Esophagus mucosa (tissue), 1 donor: ENCODE results near the gene SLC35E2B. TPM values are rescaled to one million over a fixed set of nuclear protein-coding genes. Genes with fewer than 3 reads are reported as not detected.
A peak's percentile ranks its signal among the peaks of the same experiment; 100 is the strongest.

Experiments used
- ATAC-seq: fragments of 200-7000 bp; cut with Tn5 transposase; one replicate; pipeline ENCODE4 v1.9.1; 2020
- total RNA-seq: library from RNA; stranded (reverse); gene quantifications from one replicate; pipeline ENCODE4 v1.2.4, GENCODE V29; 2023
- donor health status: DM: yes; HTN: yes; CAD: no.

SLC35E2B gene
- total RNA-seq, 1 donor from 2014 or later, result 17.4 TPM

DNA sequence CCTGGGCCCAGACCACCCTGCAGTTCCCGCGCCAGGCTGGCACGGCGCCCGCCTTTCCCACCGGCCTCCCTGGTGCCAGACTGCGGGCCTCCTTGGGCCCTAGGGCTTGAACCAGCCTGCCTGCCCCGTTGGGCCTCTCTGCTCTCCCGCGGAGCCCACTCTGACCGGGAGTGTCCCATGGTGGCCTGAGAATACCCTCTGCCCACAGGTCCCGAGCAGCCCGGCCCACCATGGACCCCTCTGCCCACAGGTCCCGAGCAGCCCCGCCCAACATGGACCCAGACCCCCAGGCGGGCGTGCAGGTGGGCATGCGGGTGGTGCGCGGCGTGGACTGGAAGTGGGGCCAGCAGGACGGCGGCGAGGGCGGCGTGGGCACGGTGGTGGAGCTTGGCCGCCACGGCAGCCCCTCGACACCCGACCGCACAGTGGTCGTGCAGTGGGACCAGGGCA, 69.4 kb downstream of the SLC35E2B start:
- no peak for ATAC-seq

DNA sequence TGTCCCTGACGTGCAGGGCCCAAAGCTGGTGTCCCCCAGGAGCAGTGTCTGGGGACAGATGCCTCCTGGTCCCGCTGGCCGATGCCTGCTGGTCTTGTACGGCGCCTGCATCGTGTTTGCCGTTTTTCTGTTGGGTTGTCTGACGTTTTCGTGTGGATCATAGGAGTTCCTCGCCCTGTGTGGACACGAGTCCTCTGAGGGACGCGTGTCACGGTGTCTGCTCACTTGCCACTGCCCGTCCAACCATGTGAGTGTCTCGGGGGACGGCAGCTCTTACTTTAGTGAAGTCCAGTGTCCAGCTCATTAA, 69.9 kb downstream of the SLC35E2B start:
- ATAC-seq, result no peak

DNA sequence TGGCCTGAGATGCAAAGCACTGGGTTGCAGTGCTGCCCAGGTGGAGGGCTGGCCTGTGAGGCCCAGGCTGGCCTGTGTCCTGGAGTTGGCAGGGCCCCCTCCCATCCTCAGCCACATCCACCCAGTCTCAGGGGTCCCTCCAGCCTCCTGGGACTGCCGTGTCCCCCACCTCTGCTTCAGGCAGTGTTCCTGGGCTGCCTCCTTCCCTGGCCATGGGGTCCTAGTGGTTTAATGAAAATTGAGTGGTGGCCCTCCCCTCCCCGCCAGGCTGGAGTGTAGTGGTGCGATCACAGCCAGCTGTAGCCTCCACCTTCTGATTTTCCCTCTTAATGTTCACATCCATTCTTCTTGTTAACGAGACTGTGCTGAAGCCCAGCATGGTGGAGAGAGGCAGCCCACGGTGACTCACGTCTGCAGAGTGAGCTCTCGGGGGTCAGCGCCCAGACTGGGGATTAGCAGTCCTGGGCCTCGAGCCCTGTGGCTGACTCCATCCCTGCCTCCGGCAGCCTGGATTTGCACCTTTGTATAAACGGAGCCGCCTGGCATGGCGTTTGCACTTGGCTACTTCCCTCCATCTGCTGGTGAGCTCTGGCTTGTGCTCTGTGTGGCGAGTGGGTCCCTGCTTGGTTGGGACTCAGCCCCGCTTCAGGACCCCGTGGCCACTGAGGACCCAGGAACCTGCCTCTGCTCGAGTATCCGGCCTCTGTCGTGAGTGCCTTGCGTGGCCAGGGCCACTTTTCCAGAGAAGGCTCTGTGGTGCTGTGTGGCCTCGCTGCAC, 70.4 kb downstream of the SLC35E2B start:
- no peak for ATAC-seq

DNA sequence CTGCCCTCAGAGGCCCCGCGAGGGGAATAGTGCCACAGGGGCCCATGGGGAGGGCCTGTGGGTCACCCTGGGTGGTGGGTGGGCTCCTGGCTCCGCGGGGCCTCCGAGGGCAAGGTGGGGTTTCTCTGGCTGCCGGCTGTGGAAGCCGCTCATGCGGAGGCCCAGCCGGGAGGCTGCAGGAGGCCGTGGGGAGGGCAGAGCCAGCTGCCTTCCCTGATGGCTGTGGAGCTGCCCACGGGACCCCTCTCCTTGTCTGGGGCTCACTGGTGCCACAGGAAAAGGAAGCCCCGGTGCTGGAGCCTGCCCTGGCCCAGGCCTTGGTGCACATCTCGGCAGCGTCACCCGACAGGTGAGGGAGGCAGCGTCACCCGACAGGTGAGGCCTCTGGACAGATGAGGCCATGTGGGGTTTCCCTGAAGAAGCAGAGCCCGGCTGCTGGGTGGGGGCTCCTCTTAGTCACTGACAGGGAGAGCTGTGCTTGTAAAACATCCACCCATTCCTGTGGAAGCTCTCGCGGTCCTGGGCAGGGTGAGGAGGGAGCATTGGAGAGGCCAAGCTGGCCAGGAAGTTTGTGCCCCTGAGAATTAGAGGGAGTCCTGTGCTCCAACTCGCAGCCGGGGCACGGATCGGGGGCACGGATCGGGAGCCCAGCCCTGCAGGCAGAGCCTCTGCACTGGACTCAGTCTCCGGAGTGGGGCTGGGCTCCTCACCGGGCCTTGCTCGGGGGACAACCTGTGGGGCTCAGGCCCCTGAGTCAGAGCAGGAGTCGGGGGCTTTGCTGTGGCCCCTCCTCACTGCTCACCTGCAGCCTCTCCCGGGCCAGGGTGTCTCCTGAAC, 71.2 kb downstream of the SLC35E2B start:
- ATAC-seq, result no peak

DNA sequence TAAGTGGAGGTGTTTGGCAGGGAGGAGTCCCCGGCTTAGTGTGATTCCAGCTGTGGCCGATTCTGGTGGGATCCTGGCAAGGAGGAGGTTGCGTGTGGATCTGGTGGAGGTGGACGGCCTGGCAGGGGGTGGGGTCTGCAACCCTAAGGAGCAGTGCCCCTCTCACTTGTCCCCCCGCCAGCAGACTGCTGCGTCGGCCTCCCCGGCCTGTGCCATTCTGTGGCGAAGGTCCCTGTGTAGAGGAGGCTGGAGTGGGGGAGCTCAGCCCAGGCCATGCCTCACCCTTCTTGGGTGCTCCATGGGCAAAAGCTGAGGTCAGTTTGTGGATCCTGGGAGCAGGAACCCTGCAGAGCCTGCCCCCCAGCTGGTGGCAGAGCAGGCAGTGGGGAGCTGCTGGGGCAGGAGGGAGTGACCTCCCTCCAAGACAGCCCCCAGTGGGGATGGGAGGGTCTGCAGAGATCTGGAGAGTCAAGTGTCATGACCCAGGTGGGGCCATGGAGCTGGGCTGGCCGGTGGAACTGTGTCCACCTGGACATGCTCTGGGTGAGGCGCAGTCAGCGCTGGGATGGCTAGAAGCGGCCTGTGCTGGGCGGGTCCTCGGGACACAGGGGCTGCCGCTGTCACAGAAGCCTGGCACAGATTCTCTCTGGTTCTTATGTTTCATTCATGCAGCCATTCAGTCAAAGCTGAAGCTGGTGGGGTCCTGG, 72.0 kb downstream of the SLC35E2B start:
- no peak for ATAC-seq

DNA sequence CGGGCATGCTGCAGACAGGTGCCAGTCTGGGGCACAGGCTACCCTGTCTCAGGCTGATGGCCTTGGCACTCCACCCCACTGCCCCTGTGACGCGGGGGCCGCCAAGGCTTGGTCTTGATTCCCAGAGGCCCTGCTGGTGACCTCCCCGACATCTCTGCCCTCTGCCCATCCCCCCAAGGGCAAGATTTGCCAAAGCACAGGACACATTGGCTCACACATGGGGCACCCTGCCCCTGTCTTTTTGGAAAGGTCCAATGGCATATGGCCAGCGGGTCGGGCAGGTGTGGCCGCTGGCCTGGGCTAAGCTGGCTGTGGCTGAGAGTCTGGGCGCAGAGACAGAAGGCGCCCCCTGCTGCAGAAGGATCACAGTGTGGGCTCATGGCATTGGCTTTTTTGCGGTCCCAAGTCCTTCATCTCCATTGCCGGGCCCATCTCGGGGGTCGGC, 72.7 kb downstream of the SLC35E2B start:
- ATAC-seq, result no peak

DNA sequence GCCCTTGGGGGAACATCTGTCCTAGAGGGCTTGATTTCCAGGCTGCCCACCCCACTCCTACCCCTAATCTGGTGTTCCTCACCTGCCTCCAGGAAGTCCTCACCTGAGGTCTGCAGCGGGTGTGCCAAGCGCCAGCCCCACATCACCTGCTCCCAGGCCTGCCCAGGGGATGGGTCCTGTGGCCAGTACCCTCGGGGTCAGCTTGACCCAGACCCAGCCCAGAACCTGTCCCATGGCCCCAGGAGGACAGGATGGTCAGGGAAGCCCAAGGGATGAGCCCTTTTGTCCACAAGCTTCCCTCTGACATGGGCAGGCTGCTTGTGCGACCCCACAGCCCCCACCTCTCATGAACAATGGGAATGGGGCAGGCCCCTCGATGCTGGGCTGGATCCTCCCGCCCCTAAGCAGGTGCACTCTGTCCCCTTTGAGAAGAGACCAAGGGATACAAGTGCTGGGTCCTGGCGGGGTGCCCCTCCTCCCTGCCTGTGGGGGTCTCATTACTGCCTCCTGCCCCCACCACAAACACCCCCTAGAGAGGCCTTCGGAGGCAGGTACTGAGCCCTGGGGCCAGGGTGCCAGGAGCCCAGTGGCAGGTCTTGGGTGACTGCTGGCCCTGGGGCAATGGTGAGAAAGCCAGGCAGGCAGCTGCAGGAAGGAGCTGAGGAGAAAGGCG, 74.1 kb downstream of the SLC35E2B start:
- no peak for ATAC-seq

DNA sequence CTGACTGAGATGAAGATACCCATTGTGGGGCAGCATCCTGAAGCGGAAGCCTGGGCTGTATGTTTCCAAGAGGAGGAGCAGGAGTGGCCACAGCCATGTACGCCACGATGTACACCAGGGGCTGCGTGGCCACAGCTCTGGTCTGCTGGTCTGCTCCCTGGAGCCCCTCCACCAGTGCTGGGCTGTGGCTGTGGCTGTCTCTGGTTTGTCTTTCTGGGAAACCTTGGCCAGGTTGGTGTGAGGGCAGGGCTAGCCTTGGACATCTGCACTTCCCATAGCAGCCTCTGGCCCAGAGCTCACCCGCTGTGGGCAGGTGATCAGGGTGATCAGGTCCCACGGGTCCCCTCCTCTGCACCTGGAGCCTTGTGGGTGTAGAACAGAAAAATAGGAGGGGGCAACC, 74.7 kb downstream of the SLC35E2B start:
- ATAC-seq, result no peak

DNA sequence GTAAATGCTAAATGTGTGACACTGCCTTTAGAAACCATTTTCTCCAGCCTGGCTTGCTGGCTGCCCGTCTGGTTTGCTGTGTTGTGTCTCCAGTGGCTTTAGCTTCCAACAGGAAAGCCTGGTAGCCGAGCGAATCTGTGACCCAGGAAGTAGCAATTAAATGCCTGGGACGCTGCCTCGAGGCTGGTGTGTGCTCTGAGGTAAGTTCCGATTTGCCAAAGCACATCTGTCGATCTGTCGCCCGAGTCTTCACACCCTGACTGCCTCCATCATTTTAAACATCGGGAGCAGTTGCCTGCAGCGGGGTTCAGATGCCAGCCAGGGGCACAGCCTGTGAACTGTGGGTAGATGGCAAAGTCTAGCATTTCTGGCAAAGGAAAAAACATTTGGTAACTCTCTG, 75.1 kb downstream of the SLC35E2B start:
- no peak for ATAC-seq

DNA sequence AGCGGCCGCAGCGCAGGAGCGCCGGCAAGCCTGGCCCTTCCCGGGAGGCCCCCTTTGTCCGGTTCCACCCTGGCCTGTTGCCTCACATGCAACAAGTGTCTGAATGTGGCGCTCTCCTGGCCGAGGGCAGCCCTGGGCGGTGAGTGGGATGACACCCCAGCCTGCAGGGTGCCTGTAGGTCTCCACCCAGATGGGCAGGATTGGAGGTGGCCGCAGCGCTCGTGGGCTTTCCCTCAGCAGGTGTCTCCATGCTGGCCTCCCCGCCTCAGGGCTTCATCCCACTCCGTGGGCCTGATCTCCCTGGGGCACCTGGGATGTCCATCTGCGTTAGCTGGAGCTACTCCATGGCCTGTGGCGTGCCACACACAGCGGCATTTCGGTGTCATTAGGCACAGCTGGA, 75.8 kb downstream of the SLC35E2B start:
- ATAC-seq, result peak; percentile 0

DNA sequence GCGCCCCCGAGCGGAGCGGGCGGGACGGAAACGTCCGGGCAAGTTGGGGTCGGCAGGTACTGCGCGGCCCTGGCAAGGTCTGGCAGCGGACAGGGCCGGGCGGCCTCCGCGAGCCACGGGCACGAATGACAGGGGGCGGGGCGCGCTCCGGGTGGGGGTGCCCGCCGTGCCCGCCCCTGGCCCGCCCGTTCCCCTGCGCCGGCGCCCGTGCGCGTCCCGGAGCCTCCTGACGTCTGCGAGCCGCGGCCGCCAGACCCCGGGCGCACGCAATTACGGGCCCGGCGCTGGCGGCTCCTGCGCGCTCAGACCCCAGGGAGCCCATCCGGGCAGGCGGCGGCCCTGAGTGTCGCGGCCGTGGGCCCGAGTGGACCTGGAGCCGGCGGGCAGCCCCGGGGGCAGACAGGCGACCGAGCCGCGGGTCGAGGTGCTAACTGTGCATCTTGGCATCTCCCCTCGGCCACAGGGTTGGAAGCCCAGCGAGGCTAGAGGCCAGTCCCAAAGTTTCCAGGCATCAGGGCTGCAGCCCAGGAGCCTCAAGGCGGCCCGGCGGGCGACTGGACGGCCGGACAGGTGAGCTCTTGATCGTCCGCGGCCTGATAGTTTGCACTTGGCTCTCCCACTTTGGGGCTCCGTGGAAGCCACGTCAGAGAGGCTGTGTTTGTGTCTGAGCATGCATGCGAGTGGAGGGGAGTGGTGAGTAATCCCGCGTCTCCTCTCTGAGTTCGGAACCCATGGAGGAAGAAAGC, 76.4 kb downstream of the SLC35E2B start:
- peak; percentile 49 for ATAC-seq

DNA sequence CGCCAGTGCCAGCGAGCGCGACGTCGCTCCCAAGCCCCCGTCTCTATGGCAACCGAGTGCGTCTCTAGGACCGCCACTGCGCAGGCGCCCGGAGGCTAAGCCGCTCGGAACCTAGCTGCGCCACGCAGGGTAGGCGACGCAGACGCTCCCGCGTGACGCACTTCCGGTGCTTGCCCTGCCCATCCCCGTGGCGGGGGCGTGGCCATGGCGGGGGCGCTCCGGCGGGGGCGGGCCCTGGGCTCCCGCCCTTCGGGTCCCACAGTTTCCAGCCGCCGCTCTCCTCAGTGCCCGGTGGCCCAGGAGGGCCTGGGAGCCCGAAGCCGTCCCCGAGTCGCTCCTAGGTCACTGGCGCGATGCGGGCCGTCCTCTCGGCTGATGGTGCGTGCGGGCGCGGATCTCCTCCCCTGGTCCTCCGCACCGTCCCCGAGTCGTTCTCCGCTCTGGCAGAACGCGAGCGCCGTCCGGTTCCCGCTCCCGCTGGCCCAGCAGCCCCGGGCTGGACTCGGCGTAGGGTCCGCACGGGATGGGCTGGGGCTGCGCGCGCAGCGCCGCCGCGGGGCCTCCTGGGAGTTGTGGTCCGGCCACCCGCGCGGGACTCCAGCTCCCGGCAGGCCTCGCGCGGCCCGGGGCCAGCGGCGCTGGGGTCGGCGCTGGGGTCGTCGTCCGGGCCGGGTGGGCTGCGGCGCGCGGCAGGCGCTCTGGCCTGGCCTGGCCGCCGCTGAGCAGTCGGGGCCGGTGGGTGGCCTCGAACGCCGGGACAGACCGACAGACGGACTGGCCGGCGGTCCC, 77.1 kb downstream of the SLC35E2B start, which contains the start of gene MIB2:
MIB2 (plus strand) TSS at position 245 of the 789 bp plus-strand sequence. CDS start 7,953 bp downstream, outside the sequence.
- peak; percentile 93 for ATAC-seq

DNA sequence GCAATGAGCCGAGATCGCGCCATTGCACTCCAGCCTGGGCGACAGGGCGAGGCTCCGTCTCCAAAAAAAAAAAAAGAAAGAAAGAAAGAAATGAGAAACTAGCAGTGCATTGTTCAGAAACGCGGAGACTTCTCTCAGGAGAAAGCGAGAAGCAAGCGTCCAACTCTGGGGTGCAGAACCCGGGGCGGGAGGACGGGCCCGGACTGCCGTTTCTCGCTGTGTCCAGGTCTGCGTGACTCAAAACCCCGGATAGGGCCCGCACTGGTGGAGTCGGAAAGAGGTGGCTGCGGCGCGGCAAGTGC, 77.7 kb downstream of the SLC35E2B start:
- no peak for ATAC-seq

DNA sequence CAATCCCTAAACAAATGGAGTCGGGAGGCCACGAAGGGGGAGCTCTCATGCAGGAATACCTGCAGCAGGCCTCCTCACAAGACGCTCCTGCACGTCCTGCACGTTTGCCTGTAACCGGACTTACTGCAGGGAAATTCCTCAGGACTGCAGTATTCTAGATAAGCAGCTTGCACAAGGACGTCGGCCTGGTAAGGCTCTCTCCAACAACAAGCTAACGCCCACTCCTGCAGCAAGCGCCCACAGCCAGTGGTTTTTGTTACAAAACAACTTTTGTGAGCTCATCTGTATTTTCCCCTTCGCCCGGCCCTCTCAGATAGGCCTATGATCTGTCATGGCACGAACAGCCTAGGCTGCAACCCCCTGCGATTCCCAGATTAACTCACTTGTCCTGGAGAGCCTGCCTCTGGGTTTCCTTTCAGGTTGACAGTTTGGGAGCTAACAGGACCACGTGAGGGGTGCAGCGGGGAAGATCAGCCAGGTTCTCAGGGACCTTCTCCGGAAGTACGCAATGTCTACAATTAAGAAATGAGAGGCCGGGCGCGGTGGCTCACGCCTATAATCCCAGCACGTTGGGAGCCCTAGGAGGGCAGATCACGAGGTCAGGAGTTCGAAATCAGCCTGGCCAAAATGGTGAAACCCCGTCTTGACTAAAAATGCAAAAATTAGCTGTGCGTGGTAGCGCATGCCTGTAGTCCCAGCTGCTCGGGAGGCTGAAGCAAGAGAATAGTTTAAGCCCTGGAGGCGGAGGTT, 78.2 kb downstream of the SLC35E2B start:
- peak; percentile 14 for ATAC-seq

DNA sequence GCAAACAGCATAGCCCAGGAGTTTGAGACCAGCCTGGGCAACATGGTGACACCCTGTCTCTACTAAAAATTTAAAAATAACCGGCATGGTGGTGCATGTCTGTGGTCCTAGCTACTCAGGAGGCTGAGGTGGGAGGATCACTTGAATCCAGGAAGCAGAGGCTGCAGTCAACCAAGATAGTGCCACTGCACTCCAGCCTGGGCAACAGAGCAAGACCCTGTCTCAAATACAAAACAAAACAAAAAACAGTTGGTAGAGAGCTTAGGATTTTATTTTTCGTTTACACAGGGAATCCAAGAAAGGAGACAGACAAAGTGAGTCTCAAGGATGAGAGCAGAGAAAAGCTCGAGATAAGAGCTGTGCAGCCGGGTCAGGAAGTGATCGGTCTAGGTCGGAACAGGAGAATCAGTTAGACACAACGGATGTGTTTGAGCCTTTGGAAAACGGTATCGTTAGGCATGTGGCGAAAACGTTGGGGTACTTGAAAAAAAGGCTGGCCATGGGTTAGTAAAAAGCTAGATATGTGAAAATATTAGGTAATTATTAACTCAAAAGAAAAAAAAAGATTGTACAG, 79.0 kb downstream of the SLC35E2B start:
- ATAC-seq, result no peak

DNA sequence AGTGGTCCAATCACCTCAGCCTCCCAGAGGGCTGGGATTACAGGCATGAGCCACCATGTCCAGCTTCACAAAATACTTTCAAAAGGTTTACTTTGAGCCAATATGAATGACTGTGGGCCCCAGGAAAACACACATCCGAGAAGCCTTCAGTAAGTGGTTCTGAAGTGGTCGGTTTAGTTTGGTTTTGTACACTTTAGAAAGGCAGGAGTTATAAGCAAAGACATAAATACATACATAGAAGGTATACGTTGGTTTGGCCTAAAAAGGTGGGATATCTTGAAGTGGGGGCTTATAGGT, 80.5 kb downstream of the SLC35E2B start:
- ATAC-seq, result no peak

DNA sequence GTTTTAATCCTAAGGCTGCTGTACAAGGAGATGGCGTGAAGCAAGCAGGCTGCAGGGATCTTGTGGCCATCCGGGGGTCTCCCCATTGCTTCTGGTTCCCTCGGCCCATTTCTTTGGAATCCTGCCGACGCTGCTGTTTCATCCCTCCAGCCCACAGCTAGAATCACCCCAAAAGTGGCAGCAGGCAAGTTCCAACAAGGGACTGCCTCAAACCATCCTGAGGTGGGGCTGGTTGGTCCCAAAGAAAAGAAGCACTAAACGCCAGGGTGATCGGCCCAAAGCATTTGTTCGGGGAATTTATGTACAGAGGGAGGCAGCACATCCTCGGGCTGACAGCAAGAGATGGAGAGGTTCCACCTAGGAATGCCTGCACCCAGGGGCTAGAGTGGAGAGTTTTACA, 81.8 kb downstream of the SLC35E2B start:
- no peak for ATAC-seq

DNA sequence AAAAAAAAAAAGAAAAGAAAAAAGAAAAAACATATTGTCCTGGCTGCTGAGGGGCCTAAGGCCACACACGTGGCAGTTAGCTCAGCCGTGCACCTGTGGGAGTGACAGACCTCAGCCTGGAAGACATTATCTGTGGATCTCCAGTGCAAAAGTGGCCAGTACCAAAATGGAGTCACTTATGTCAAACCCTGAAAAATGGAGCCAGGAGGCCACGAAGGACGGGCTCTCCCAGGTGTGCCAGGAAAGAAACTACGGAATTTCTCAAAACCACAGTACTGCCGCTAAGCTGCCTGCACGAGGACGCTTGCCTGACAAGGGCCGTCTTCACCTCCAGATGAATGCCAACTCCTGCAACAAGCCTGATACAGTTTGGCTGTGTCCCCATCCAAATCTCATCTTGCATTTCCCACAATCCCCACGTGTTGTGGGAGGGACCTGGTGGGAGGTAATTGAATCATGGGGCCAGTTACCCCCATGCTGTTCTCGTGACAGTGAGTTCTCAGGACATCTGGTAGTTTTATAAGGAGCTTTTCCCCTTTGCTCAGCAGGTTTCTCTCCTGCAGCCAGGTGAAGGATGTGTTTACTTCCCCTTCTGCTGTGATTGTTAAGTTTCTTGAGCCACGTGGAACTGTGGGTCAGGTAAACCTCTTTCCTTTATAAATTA, 82.6 kb downstream of the SLC35E2B start:
- ATAC-seq, result no peak
